GOT3 (cell line): ENCODE measurements around the gene RBMX.
"Not testable (repeated sequence)": the region's sequence is repeated elsewhere in the genome, so short reads cannot be mapped to it uniquely, and the experiment has no call there.

Experiments used
- DNase-seq: peaks from one replicate; lab custom pipeline; 2025; ENCODE audit warnings: mixed read lengths; lab: John Stamatoyannopoulos, UW

The RBMX gene

DNA sequence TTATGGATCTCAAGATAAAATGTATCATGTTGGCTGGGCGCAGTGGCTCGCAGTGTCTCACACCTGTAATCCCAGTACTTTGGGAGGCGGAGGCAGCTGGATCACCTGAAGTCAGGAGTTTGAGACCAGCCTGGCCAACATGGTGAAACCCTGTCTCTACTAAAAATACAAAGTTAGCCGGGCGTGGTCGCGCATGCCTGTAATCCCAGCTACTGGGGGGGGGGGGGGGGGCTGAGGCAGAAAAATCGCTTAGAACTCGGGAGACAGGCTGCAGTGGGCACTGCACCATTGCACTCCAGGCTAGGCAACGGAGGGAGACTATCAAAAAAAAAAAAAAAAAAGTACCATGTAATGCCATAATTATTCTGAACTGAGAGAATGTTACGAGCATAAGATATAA lies 2.1 kb downstream of the RBMX start:
- DNase-seq, result no peak

DNA sequence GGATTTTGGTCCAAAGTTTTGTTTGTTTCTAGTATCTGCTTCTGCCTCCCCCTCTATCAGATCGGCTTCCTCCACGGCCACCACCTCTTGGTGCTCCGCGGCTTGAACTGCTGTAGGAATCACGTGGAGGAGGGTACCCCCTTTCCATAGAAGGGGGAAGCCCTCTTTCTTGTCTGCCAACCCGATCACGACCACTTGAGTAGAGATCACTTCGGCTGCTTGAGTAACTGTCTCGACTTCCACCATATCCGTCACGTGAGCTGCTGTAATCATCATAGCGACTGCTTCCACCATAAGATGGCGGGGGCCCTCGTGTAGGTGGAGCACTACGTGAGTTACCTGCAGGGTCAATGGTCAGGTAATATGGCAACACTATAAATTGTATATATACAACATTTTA lies 6.4 kb downstream of the RBMX start:
- DNase-seq, result not testable (repeated sequence)

DNA sequence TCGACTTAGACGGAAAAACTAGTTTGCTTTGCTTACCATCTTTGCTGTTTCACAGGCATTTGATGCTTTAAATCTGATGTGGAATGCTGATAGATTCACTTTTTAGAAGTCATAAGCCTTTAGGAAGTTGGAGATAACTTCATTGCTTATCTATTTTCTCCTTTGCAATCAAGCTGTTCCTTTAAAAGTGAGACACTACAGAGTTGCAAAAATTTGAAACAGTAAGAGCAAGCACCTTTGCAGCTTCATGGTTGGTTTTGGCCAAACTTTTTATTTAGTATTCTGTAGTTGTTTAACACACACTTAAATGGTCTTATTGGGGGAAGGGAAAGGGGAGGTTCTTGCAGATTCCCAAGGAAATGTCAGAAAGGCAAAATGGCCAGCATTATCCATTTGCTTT lies 7.3 kb downstream of the RBMX start:
- DNase-seq, result not testable (repeated sequence)

DNA sequence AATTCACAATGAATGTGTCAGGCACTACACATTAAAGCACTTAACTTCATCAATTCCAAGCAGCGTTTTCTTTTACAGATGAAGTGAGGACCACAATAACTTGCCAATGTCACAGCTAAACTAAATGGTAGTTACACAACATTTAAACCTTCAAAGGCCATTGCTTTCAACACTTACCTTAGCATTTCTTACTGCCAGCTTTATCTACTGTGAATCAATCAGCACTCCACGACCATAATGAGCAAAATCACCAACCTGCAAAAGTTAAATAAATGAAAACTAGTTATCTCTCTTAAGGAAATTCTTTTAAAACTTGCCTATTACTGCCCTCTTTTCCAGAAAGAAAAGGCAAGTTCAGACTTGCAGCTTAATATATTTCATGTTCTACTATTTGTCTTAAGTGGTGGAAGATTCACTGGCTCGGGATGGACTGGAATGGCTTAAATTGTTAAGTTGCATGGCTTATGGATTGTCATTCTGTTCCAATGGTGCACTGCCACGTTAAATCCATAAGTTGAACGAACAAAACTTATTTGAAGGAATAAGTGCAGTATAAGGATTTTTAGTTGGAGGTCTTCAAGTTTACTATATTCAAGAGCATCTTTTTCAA lies 8.3 kb downstream of the RBMX start:
- no peak for DNase-seq

DNA sequence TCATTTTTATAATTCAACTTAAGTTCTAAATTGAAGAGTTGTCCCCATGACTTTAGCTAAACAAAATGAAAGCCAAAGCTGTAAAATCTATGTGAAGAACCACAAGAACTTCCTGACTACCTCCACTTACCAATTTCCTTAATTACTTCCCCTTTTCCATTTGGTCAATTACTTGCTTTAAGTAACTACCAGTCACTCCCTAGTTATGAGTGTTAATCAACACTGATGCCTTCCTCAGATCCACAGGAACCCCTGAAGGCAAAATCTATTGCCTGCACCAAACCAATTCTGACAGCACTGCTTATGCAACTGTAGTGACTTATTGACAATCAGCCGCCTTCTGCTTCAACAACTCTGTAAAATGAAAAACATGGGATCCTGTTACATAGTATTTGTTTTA lies 10.5 kb downstream of the RBMX start:
- no peak for DNase-seq

DNA sequence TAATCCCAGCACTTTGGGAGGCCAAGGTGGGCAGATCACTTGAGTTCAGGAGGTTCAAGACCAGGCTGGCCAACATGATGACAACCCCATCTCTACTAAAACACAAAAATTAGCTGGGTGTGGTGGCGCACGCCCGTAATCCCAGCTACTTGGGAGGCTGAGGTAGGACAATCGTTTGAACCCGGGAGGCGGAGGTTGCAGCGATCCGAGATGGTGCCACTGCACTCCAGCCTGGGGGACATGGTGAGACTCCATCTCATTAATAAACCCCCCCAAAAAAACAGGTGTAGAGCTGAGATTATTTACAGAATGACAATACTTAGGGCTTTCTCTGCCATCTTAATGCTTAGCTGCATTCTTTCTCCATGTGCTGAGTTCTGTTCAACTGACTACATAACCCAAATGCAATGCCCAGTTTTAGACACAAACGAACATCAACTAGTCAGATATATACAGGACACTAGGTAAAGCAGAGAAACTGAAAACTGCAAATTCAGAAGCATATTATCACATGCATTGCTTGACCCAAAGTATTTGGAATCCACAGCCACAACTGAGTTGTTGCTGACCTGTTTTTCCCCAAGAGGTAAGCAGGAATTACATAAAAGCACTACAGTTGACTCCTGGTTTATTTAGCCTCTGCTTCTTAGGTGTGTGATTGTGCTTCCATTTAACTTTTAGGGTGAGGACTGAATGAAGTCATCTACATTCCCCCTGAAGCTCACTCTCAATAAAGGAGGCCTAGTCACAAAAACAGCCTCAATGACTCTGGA lies 12.1 kb downstream of the RBMX start:
- DNase-seq, result no peak

DNA sequence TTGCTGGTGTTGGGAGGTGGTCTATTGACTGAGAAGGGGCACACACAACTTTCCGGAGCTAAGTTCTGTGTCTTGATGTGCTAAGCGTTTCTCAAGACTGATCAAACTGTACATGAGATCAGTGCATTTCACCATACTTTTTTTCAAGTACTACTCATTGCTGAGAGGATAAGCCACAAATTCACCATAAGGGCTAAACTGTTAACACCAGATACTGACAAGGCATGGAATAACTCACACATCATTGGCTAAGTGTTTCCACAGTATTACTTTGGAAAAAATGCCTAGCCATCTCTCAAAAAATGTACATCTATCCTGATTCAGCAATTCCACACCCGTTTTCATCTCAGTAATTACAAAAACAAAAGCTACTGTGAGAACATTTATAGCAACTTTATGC lies 13.0 kb downstream of the RBMX start:
- DNase-seq, result no peak

DNA sequence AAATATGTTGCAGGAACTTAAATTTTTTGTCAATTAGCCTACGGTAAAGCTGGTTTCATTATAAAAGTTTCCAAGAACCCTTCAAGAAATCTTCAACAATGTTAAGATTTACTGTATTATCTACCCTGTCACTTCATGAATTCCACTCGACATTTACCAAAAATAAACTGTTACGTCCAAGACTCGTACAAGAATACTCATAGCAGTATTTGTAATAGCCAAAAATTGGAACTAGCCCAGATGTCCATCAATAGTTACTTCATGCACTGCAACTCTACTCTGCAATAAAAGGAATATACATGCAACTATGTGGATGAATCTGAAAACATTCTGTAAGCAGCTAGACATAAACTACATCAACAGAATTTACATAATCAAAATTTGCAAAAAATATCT lies 13.4 kb downstream of the RBMX start:
- DNase-seq, result no peak

DNA sequence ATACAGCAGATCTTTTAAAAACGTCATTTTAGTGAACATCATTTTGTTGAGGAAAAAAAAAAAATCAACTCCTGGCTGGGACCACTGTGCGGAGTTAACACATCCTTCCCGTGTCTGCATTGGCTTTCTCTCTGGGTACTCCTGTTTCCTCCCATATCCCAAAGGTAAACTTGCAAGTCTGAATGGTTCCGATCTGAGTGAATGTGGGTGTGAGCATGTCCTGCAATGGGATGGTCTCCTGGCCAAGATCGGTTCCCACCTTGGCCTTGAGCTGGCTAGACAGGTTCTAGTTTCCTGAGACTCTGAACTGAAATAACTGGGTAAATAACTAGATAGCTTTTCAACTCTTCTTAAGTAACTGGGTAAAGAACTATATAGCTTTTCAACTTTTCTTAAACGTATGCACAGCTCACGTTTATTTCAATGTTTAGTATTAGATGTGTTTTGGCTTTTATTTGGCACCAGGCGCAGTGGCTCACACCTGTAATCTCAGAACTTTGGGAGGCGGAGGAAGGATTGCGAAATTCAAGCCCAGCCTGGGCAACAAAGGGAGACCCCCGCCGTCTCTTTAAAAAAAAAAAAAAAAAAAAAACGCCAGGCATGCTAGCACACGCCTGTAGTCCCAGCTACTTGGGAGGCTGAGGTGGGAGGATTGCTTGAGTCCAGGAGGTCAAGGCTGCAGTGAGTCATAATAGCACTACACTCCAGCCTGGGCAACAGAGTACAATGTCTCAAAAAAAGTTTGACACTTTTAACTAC lies 14.0 kb downstream of the RBMX start:
- no peak for DNase-seq

DNA sequence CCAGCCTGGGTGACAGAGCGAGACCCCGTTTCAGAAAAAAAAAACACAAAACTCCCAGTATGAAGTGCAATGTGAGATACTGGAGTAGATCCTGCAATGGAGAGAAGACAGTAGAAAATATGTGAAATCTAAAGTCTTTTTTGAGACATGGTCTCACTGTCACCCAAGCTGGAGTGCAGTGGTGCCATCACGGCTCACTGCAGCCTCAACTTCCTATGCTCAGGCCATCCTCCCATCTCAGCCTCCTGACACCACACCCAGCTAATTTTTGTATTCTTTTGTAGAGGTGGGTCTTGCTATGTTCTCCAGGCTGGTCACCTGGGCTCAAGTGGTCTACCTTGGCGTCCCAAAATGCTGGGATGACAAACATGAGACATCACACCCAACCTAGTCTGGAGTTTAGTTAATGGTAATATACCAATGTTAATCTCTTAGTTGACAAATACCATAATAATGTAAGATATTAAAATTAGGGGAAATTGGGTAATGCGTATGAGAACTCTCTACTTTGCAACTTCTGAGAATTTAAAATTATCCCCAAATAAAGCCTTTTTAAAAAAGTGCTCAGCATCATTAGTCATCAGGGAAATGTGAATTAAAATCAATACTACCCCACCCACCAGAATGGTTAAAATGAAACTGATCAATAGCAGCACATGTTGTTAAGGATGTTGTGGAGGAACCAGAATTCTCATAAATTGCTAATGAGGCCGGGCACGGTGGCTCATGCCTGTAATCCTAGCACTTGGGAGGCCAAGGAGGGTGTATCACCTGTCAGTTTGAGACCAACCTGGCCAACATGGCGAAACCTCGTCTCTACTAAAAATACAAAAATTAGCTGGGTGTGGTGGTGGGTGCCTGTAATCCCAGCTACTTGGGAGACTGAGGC lies 15.0 kb downstream of the RBMX start:
- DNase-seq, result no peak

DNA sequence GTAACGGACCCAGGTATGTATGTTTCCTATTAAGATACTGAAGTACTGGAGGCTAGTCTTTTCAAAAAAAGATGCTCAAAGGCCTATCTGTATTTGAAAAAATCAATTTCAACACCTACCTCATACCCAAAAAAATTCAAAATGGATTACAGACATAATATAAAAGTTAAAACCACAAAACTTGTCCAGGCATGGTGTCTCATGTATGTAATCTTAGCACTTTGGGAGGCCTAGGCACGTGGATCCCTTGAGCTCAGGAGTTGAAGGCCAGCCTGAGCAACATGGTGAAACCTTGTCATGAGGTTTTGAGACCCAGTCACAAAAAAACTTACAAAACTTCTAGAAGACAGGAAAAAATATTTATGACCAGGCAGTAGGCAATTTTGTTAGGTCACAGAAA lies 16.7 kb downstream of the RBMX start:
- no peak for DNase-seq

DNA sequence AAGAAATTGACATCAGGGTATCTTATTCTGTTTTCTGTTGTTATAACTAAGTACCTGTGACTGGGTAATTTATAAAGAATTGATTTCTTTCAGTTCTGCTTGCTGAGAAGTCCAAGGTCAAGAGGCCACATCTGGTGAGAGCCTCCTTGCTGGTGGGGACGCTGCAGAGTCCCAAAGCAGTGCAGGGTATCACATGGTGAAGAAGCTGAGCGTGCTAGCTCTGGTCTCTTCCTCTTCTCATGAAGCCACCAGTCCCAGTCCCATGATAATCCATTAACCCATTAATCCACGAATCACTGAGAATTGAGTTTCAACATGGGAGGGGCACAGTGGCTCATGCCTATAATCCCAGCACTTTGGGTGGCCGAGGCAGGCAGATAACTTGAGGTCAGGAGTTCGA lies 18.0 kb downstream of the RBMX start:
- no peak for DNase-seq

DNA sequence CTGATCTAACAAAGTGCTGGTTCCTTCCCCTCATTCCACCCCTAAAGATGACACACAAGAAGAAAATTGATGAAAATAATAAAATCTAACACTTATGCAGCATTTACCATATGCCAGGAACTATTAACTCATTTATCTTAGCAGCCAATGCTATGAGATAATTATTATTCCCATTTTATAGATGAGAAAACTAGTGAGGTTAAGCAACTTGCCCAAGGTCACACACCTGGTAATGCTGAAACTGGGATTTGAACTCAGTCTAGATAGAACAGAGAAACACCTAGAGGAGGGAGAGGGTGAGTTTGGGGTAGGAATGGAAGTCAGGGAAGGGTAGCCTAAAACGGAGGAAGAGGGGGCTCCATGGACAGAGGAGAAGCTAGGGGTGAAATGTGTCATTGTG lies 18.6 kb downstream of the RBMX start:
- no peak for DNase-seq

DNA sequence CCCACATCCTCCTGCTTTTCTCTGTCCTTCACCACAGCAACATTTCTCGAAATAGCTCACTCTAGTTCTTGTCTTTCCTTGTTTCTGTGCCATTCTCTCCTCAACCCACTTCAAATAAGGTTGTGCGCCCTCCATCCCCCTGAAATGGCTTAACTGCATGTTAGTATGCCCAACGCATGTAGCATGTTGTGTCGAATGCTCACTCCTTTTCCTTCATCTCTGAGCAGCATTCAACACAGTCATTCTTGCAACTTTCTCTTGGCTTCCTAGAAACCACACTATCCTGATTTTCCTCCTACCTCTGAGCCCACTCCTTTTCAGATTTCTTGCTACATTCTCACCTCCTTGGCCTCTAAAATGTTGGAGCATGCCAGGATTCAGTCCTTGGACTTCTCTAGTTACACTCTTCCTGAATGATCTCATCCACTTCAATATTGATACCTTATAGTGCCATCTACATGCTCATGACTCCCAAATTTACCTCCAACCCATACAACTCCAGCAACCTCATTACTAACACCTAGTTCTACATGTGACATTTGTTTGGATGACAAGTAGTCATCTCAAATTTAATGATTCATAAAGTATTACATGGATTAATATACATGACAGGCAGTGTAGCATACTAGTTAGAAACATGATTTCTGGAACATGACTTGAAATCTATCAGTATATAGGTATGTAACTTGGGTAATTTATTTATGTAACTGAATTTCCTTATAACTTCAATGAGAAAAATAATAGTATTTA lies 22.3 kb downstream of the RBMX start:
- no peak for DNase-seq

DNA sequence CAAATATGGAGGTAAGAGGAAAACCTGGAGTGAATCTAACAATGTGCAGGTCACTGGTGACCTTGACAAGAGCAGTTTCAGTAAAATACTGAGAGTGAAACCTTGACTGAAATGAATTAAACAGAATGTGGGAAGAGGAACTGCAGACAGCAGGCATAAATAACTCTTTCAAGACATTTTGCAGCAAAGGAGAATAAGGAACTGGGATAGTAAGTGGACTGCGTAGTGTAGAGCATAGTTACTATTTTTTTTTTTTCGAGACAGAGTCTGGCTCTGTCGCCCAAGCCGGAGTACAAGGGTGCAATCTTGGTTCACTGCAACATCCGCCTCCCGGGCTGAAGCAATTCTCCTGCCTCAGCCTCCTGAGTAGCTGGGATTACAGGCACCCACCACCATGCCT lies 24.0 kb downstream of the RBMX start:
- no peak for DNase-seq

DNA sequence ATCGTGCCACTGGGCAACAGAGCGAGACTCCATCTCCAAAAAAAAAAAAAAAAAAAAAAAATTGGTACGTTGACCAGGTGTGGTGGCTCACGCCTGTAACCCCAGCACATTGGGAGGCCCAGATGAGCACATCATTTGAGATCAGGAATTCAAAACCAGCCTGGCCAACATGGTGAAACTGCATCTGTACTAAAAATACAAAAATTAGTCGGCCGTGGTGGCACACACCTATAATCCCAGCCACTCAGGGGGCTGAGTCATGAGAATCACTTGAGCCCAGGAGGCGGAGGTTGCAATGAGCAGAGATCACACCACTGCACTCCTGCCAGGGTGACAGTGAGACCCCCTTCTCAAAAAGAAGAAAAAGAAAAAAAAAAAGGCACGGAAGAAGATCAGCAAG lies 24.5 kb downstream of the RBMX start:
- DNase-seq, result no peak

DNA sequence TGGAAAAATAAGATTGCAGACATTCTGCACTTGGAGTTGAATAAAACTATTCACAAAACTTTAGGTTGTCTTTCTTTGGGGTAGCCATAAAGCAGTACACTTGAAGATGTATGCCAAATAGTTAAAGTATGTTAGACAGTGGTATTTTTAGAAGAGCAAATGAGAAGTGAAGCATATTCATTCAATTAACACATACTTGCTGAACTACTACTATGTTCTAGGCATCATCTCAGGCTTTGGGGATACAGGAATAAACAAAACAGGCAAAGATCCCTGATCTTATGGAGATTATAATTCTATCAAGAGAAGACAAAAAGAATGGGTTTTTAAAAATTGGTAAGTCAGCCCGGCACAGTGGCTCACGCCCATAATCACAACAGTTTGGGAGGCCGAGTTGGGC lies 29.0 kb downstream of the RBMX start:
- no peak for DNase-seq

DNA sequence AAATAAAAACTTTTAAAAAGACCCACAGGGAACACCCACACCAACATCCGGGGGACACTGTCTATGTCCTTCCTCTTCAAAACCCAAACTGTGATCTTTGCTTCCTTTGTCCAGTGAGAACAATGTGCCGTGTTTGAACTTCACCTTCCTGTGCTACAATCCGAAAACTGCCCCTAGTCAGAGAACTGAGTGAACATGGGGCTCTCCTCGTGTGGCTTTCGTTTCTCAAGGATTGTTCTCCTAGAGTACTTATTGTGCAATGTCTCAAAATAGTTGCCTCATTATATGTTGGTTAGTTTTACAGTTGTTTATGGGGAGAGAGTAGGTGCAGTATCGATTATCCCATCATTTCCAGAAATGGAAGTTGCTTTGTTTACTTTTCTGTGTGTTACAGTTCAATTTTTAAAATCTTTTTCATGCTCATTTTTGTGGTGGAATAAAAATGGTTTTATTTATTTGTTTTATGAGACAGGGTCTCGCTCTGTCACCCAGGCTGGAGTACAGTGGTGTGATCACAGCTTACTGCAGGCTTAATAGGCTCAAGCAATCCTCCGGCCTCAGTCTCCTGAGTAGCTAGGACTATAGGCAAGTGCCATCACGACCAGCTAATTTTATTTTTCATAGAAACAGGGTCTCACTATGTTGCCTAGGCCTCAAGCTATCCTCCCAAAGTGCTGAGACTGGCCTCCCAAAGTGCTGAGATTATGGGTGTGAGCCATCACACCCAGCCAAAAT lies 29.9 kb downstream of the RBMX start:
- DNase-seq, result no peak

DNA sequence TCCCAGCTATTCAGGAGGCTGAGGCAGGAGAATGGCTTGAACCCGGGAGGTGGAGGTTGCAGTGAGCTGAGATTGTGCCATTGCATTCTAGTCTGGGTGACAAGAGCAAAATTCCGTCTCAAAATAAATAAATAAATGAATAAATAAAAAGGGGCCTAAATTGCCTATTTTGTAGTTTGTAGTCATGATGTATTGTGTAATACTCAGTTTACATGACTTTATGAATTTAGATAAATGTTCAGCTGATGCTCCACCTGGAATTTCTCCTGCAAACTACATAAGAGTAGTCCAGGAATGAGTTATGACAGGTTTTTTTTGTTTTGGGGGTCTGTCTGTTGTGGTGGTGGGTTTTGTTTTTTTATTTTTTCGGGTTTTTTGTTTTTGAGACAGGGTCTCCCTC lies 31.1 kb downstream of the RBMX start:
- no peak for DNase-seq

DNA sequence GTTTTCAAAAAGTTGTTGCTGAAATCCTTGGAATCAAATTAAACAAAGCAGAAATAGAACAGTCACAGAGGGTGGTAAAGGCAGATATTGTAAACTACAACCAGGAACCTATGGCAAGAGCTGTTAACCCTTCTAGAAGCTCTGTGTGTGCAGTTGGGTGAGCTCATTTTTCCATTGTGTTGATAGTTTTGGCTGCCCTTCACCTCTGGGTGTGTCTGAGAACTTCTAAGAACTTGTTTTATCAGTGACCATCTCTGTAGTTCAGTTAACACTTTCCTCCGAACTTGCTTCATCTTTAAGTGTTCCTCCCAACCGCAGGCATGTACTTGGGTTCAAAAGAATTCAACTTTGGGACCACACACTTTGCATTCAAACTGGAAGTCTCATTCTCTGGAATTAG lies 32.7 kb downstream of the RBMX start:
- no peak for DNase-seq

DNA sequence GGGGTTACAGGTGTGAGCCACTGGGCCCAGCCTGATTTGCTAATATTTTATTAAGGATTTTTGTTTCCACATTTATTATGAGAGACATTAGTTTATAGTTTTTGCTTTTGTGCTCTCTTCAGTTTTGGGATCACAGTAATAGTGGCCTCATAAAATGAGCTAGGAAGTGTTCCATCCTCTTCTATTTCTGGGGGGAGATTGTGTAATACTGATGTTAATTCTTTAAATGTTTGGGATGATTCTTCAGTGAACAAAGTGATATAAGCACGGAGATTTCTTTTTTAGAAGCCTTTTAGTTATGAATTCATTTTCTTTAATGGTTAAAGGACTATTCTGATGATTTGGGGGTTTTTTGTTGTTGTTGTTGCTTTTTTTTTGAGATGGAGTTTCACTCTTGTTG lies 41.3 kb downstream of the RBMX start:
- no peak for DNase-seq
